Thyroid gland (tissue), 4 donors: ENCODE results near the gene GJA1. TPM values are rescaled to one million over a fixed set of nuclear protein-coding genes. Genes with fewer than 3 reads are reported as not detected.

ENCODE experiments used
- DNase-seq, 2 donors: peaks; one replicate each; pipeline ENCODE4 v3.0.0-alpha.2; 2019
- H3K27ac ChIP-seq, 3 donors: fragments of 200-600 bp; sonication (generic); 1 replicate in 2 of 3; 2 replicates in 1 of 3; pipeline ENCODE4 v1.5.1; 2016 to 2019; ENCODE audit warnings: mild to moderate bottlenecking in 1 of 3, moderate library complexity in 1 of 3
- H3K27me3 ChIP-seq: fragments of 200-600 bp; sonication (generic); one replicate; pipeline ENCODE4 v1.5.1; 2019
- H3K36me3 ChIP-seq, 2 donors: fragments of 200-600 bp; sonication (generic); one replicate each; pipeline ENCODE4 v1.5.1; 2016 to 2019
- H3K4me1 ChIP-seq, 2 donors: fragments of 200-600 bp; sonication (generic); one replicate each; pipeline ENCODE4 v1.5.1; 2017 to 2019
- H3K4me3 ChIP-seq, 3 donors: fragments of 200-600 bp; sonication (generic); replicated peaks in 1 of 3; 1 replicate in 2 of 3; 2 replicates in 1 of 3; pipeline ENCODE4 v1.5.1; 2016; ENCODE audit warnings: mild to moderate bottlenecking in 1 of 3
- H3K9me3 ChIP-seq: fragments of 200-600 bp; sonication (generic); one replicate; pipeline ENCODE4 v1.5.1; 2017
- POLR2A ChIP-seq, 2 donors: fragments of 450-650 bp; IDR thresholded peaks; one replicate each; pipeline ENCODE4 v1.6.1; 2017; ENCODE audit warnings: antibody characterized with exemption in 2 of 2, mild to moderate bottlenecking in 2 of 2, moderate library complexity in 1 of 2
- WGBS, 2 donors: methylation state at CpG; one replicate each; pipeline ENCODE4 v1.1.5; 2017; 5-methylcytosine and 5-hydroxymethylcytosine counted together
- intact Hi-C: fragments of 100-400 bp; cut with DNase I; formaldehyde crosslinking; loops from one replicate; pipeline ENCODE4 v1.15.1; 2023
- total RNA-seq, 4 donors: library from RNA; depleted of rRNA; stranded (reverse); fragments of >200 nt; gene quantifications; one replicate each; pipeline ENCODE4 v1.2.3, GENCODE V29; 2016
- TF ChIP-seq, protein P1 (sequence below), 6 experiments: fragments of 200-600 bp in 3 of 6; fragments of 450-650 bp in 3 of 6; sonication (generic) in 3 of 6; IDR thresholded peaks; one replicate each; pipeline ENCODE4 v1.5.1; 2016 to 2019; ENCODE audit warnings: antibody characterized with exemption in 6 of 6, mild to moderate bottlenecking in 2 of 6, inconsistent platforms in 1 of 6, moderate library complexity in 1 of 6

GJA1 gene
- total RNA-seq, 4 donors from 2014 or later = 158 to 219 (median 197) TPM

DNA sequence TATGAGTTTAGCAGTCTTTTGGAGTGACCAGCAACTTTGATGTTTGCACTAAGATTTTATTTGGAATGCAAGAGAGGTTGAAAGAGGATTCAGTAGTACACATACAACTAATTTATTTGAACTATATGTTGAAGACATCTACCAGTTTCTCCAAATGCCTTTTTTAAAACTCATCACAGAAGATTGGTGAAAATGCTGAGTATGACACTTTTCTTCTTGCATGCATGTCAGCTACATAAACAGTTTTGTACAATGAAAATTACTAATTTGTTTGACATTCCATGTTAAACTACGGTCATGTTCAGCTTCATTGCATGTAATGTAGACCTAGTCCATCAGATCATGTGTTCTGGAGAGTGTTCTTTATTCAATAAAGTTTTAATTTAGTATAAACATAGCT, 13.9 kb downstream of the GJA1 start:
- Histone ChIP-seq H3K4me3 (no peak overlapping the region), H3K27me3 (no peaks in the 10 kb centered on the region), H3K4me1 (peaks cover 0 to 7% of the 10 kb centered on the region in 2 donors), H3K9me3 (no peaks in the 10 kb centered on the region), H3K27ac (no peak overlapping the region), H3K36me3 (peaks cover 20 to 30% of the 10 kb centered on the region in 2 donors)
- 95 to 98% methylated on average over 1 of the region's 1 CpG for WGBS, 2 donors
- intact Hi-C loops = no loop called here
- no peak for DNase-seq
- TF ChIP-seq, protein P1, sequence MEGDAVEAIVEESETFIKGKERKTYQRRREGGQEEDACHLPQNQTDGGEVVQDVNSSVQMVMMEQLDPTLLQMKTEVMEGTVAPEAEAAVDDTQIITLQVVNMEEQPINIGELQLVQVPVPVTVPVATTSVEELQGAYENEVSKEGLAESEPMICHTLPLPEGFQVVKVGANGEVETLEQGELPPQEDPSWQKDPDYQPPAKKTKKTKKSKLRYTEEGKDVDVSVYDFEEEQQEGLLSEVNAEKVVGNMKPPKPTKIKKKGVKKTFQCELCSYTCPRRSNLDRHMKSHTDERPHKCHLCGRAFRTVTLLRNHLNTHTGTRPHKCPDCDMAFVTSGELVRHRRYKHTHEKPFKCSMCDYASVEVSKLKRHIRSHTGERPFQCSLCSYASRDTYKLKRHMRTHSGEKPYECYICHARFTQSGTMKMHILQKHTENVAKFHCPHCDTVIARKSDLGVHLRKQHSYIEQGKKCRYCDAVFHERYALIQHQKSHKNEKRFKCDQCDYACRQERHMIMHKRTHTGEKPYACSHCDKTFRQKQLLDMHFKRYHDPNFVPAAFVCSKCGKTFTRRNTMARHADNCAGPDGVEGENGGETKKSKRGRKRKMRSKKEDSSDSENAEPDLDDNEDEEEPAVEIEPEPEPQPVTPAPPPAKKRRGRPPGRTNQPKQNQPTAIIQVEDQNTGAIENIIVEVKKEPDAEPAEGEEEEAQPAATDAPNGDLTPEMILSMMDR (IDR thresholded peaks at IDR 0.05) = no peak
- no peak for TF ChIP-seq POLR2A (IDR thresholded peaks at IDR 0.05)

DNA sequence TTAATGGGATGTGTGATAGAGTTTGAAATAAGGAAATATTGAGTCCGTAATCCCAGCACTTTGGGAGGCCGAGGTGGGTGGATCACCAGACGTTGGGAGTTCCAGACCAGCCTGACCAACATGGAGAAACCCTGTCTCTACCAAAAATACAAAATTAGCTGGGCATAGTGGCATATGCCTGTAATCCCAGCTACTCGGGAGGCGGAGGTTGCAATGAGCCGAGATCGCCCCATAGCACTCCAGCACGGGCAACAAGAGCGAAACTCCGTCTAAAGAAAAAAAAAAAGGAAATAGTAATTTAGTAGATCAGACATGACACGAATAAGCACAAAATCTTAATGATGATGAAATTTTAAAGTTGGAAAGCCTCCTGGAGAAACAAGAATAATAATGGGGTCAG, 14.8 kb downstream of the GJA1 start:
- peaks cover 0 to 7% of the 10 kb centered on the region in 2 donors for H3K4me1 ChIP-seq
- peaks cover 20 to 30% of the 10 kb centered on the region in 2 donors for H3K36me3 ChIP-seq
- DNase-seq = no peak
- H3K9me3 ChIP-seq = no peaks in the 10 kb centered on the region
- H3K27me3 ChIP-seq = no peaks in the 10 kb centered on the region
- no peak overlapping the region for H3K4me3 ChIP-seq
- TF ChIP-seq, protein P1 (IDR thresholded peaks at IDR 0.05) = no peak
- TF ChIP-seq POLR2A (IDR thresholded peaks at IDR 0.05) = no peak
- 95 to 96% methylated on average over 11 of the region's 11 CpGs for WGBS, 2 donors
- no peak overlapping the region for H3K27ac ChIP-seq
- intact Hi-C loops = no loop called here

DNA sequence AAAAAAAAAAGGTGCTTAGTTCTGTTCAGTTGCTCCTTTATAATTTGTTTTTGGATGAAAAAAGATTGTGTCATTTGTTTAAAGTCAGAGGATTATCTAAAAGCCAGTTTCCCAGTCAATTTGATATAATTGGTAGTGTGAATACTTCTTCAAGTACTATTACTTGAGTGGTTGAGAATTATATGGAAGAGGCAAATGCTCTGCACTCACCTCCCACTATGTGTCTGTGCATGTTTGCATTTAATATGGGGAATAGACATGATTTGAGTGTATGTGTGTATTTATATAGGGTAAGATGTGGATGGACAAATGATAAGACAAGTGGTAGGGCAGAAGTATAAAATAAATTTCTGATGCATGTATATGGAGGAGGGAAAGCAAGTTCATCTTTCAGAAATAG, 15.8 kb downstream of the GJA1 start:
- Histone ChIP-seq H3K36me3 (peaks cover 20 to 30% of the 10 kb centered on the region in 2 donors), H3K4me1 (no peaks in the 10 kb centered on the region), H3K9me3 (no peaks in the 10 kb centered on the region), H3K4me3 (no peak overlapping the region), H3K27me3 (no peaks in the 10 kb centered on the region), H3K27ac (no peak overlapping the region)
- intact Hi-C loops = no loop called here
- no peak for TF ChIP-seq POLR2A (IDR thresholded peaks at IDR 0.05)
- TF ChIP-seq, protein P1 (IDR thresholded peaks at IDR 0.05) = no peak
- no peak for DNase-seq

DNA sequence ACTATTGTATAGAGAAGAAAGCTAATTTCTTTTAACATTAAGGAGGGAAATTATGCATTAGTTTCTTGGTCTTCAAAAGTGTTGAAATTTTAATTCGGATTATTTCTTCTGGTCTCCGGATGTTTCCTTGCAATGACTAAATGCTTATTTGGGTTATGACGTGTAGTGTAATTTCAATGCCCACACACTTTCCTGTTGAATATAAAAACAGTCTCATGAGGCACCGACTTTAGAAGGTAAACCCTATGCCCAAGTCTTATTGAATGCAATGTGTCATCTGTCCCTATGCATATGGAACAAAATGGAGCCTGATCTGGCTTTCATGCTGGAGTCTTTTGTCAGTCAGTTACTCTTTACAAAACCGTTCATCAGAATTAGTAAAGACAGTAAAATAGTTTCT, 17.7 kb downstream of the GJA1 start:
- H3K27ac ChIP-seq = no peak overlapping the region
- TF ChIP-seq, protein P1 (IDR thresholded peaks at IDR 0.05) = no peak
- TF ChIP-seq POLR2A (IDR thresholded peaks at IDR 0.05) = no peak
- H3K9me3 ChIP-seq = no peaks in the 10 kb centered on the region
- H3K4me3 ChIP-seq = no peak overlapping the region
- no peaks in the 10 kb centered on the region for H3K4me1 ChIP-seq
- intact Hi-C loops = no loop called here
- WGBS, 2 donors = 85 to 93% methylated on average over 5 of the region's 5 CpGs
- H3K27me3 ChIP-seq = no peaks in the 10 kb centered on the region
- peaks cover 7 to 16% of the 10 kb centered on the region in 2 donors for H3K36me3 ChIP-seq
- no peak for DNase-seq

DNA sequence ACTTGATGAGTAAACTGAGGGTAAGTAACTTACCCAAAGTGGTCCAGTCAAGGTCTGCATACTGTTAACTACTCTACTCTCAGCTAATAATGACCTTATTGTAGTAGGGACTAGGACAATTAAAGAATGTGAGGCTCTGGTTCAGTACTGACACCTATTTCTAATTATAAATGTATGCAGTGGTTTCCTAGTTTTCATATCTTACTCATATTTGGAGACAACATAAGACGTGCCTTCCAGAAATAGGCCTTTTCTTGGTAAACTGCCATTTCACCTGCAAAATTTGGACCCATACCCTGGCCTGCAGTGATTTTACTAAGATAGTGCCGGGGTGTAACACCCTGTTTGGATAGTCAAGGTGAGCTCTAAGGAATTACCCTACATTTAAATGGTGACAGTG, 24.7 kb downstream of the GJA1 start:
- 87 to 93% methylated on average over 2 of the region's 2 CpGs for WGBS, 2 donors
- TF ChIP-seq, protein P1 (IDR thresholded peaks at IDR 0.05) = no peak
- TF ChIP-seq POLR2A (IDR thresholded peaks at IDR 0.05) = no peak
- DNase-seq = no peak

More for the DNA sequence above, 24.7 kb downstream of the GJA1 start:
- Histone ChIP-seq H3K4me3 (no peak overlapping the region), H3K27ac (no peak overlapping the region), H3K27me3 (no peaks in the 10 kb centered on the region), H3K4me1 (no peaks in the 10 kb centered on the region), H3K9me3 (no peaks in the 10 kb centered on the region), H3K36me3 (no peaks in the 10 kb centered on the region)
- intact Hi-C loops = no loop called here
